GM12872 (cell line): ENCODE results near the gene SERPINH1.

Experiments
- CTCF ChIP-seq: IDR thresholded peaks from 3 replicates; pipeline ENCODE4 v1.5.1; 2011; ENCODE audit warnings: low read depth, mild to moderate bottlenecking, low read length, moderate library complexity; ENCODE audit not compliant: insufficient read depth

SERPINH1 gene

GRCh38 chr11:75611823-75612222 lies 49.8 kb downstream of the SERPINH1 start:
- no peak for TF ChIP-seq CTCF

GRCh38 chr11:75615751-75616150 lies 53.7 kb downstream of the SERPINH1 start:
- TF ChIP-seq CTCF = no peak

GRCh38 chr11:75616281-75616680 lies 54.2 kb downstream of the SERPINH1 start:
- no peak for TF ChIP-seq CTCF
